Right hindlimb (tissue), 1 donor: ENCODE measurements around the gene PLEKHB1.
"Not testable (repeated sequence)": the region's sequence is repeated elsewhere in the genome, so short reads cannot be mapped to it uniquely, and the experiment has no call there.

Experiments used
- DNase-seq: peaks from one replicate; pipeline ENCODE4 v3.0.0-alpha.2; 2018

The PLEKHB1 gene

DNA sequence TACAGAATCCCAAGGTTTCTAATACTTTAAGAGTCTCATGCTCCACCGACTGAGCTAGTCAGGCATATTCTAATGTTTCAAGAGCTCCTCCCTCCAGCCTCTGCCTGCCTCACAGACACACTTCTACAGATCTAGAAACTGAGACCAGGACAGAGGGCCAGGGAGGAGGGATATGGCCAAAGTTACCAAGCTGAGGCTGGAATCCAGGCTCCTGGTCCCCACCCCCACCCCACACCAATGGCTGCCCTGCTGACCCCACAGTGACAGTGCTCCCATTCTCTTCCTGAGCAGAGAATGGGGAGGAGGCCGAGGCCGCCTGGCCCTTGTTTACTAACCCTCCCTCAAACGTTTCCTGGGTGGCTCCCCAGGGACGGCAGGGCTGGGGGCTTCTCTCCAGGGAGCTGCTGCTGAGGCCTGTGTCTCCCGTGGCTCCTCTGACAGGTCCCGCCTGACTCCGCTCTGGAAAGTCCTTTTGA, 2.2 kb downstream of the PLEKHB1 start:
- DNase-seq: no peak

DNA sequence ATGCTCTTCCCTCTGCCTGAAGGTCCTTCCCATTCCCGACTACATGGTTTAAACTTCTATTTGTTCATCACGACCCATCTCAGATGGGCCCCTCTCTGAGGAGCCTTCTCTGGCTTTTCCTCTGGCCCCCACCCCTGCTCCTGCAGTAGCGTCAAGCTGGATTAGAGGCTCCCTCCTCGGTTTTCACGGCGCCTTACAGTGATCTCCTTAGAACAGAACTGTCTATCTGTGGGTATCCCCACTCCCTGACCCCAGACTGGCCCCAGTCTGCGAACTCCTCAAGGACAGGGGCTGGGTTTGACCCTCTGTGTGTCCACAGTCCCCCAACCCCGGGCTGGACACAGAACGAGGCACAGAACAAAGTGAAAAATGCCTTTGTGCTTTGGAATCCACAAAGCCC, 2.8 kb downstream of the PLEKHB1 start:
- DNase-seq: no peak

DNA sequence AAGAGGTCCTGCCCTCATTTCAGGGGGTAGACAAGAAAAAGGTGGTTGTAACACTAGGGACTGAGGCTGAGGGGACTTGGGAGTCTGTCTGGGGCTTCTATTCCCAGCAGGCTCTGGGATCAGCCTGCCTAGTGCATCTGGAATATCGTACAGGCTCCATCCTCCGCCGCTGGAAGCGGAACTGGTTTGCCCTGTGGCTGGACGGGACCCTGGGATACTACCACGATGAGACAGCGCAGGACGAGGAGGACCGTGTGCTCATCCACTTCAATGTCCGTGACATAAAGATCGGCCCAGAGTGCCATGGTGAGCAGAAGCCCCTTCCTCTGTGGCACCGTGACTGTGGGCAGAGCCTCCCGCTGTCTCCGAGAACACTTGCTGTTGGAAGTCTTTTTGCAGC, 4.0 kb downstream of the PLEKHB1 start:
- DNase-seq: no peak

DNA sequence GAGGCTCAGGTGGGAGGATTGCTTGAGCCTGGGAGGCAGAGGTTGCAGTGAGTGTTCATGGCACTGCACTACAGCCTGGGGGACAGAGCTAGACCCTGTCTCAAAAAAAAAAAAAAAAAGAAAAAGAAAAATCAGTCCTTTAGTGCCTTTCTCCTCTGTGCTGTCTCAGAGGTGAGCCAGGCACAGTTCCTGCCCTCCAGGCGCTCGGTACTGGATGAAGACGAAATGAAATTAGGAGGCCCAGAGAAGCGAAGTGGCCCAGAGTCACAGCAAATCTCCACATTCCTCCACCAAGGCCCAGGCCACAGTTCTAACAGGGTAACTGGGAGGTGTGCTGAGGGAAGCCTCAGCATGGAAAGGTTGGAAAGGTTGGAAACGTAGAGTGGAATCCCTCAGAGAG, 4.9 kb downstream of the PLEKHB1 start:
- DNase-seq: no peak

DNA sequence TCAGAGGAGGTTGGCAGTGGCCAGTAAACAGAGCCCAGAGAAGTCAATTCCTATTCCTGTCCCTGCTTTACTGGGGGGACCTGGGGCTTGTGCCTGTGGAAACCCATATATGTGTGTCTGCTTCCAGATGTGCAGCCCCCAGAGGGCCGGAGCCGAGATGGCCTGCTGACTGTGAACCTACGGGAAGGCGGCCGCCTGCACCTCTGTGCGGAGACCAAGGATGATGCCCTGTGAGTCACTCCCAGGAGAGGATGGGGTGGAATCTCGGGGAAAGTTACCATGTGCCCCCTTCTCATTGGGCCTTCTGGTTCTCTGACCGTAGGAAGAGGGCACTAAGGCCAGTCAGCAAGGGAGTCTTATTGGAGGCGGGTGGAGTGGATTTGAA, 5.3 kb downstream of the PLEKHB1 start:
- DNase-seq: no peak

DNA sequence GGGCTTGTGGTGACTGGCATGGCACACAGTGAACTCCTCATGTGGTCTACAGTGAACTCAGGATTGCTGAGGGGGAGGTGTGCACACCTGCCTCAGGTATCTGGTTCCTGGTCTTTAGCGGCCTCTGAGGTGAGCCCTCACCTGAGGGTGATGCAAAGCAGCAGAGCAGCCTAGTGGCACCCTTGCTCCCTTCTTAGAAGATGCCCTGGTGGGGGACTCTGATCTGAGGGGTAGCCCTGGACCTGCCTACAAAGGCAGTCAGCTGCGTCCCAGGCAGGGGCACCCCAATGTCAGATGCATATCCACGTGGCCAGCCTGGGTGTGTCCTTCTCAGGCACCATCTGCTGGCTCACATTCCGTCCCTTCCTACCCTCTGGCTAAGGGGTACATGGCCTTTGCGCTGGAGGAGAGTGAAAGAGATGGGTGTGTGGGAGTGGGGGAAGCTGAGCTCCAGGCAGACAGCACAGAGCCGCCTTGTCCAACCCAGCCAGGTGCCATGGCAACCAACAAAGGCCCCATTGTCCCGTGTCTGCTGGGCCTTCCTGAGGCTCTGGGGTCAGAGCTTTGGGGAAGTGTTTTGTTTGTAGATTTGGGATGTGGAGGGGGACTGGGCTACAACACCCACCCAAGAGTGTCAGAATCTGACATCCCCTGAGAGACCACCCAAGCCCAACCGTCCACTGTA, 5.8 kb downstream of the PLEKHB1 start:
- DNase-seq: peak; percentile 63

DNA sequence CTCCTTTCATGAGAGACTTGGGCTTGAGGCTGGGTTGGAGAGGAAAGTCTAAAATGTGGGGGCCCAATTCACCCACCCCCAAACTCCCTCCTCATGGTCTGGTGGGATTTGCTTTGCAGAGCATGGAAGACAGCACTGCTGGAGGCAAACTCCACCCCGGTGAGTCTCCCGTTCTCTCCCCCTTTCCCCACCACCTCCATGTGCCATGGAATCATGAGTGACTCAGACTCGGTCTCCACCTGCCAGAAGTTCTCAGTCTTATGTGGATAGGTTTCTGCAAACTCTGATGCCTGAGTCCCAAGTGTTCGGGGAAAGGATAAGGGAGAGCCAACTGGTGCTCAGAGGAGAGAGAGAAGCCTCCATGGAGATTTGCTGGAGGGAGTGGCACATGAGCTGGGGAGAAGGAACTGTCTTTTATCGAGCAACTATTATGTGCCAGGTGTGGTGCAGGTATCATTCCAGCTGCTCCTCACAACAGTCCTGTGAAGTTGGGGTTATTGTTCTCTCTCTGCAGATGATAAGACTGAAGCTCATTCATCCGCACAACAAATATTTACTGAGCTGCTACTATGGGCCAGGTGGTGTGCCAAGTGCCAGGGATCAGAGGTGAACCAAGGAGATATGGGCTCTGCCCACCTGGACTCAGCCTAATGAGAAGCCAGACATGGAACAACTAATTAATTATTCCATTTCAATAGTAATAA, 6.6 kb downstream of the PLEKHB1 start:
- DNase-seq: no peak

DNA sequence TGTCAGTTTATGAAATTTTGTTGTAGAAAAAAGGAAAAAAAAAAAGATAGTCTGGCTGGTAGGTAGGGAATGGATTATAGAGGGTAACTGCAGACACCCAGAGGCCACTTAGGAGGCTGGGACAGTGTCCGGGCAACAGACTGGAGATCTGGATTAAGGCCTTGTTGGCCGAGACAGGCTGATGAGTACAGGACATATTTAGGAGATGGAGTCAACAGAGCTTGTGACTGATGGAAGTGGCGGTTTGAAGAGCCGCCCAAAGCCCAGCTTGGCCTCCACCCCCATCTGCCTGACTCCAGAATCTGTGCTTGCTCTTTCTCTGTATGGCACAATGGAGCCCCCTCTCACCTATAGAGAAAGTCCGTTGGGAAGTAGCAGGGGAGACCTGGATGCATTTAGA, 7.6 kb downstream of the PLEKHB1 start:
- no peak for DNase-seq

DNA sequence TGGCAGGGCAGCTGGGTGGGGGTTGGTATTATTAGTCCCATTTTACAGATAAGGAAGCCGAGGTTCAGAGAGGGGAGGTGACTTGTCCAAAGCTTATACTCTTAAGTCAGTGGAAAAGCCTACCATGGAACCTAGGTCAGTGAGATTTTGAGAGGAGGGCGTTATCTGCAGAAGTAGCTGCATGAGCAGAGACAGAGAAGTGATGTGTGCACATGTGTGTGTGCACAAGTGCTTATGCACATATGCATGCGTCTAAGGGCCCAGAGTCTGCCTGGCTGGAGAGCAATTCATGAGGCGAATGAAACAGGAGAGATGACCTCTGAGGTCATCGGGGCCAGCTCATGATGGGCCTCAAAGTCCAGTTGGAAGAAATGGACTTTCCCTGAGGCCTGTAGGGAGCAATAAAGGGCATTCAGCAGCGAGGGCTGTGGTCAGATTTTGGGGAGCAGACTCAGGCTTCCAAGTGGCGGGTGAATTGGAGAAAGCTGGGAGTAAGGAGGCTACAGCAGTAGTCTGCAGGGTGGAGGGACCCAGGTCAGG, 8.2 kb downstream of the PLEKHB1 start:
- no peak for DNase-seq

DNA sequence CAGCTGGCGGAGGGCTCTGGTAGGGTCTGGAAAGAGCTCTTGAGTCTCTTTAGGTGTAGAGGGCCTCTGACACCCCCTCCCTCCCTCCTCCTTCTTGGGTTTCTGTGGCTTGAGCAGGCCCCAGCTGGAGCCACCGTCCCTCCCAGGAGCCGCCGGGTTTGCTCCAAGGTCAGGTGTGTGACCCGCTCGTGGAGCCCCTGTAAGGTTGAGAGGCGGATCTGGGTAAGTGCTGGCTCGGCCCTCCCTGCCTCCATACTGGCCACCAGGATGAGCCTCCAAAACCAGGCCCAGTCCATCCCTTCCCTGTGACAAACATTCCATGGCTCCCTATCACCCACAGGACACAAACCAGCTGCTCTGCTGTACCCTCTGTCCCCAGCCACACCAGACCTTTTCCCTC, 9.3 kb downstream of the PLEKHB1 start:
- no peak for DNase-seq

DNA sequence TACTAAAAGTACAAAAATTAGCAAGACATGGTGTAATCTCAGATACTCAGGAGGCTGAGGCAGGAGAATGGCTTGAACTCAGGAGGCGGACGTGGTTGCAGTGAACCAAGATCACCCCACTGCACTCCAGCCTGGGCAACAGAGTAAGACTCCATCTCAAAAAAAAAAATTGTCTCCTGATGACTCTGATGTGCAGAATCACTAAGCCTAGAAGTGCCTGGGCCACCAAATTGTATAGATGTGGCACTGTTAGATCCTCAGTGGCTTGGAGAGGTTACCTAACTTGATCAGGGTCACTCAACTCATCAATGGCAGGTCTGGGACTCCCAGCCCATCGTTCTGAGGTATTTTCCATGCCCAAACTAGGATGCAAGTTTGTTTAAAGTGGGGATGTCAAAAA, 10.6 kb downstream of the PLEKHB1 start:
- DNase-seq: no peak

DNA sequence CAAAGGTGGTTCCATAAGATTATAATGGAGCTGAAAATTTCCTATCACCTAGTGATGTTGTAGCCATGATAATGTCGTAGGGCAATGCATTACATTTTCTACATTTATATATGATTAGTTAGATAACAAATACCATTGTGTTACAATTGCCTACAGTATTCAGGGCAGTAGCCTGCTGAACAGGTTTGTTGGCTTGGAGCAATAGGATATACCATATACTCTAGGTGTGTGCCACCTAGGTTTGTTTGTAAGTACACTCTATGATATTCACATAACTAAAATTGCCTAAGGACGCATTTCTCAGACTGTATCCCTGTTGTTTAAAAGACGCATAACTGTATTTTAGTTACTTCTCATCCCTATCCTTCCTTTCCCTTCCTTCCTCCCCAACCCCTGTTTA, 13.6 kb downstream of the PLEKHB1 start:
- no peak for DNase-seq

DNA sequence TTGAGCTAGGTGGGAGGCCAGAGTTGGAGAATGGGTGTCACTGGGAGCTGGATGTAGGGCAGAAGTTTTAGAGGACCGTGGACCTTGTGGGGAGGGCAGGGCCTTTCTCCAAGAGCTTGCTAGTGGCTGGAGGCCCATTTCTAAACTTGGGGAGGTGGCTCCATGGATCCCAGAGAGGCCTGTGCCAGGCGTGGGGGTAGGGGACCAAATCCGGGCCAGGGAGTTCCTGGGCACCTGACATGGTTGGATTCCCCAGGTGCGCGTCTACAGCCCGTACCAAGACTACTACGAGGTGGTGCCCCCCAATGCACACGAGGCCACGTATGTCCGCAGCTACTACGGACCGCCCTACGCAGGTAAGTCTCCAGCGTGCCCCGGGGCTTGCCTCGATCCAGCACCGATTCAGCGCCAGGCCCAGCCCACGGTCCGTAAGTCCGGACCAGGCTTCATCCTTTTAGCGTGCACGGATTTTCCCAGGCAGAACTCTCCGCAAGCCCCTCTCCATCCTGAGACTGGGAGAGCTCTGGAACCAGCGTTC, 14.2 kb downstream of the PLEKHB1 start:
- DNase-seq: no peak

DNA sequence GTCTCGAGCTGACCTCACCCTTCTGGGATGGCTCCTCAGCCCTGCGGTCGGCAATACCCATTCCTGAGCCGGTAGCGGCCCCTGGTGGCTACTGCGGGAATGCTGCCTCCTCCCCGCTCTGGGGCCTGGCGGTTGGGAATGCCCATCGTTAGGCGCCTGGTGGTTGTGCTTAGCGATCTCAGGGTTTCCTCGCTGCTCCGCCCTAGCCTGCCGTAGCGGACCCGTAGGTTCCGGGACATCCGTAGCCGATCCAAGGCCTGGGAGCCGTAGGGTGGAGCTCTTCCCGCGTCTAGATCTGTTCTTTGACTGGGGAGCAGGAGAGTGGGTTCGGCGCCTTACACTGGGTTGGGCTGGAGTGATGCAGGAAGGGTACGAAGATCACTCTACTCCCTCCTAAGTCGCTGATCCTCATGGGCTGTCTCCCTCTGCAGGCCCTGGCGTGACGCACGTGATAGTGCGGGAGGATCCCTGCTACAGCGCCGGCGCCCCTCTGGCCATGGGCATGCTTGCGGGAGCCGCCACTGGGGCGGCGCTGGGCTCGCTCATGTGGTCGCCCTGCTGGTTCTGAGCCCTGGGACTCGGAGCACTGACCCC, 14.8 kb downstream of the PLEKHB1 start:
- DNase-seq: peak; percentile 93

DNA sequence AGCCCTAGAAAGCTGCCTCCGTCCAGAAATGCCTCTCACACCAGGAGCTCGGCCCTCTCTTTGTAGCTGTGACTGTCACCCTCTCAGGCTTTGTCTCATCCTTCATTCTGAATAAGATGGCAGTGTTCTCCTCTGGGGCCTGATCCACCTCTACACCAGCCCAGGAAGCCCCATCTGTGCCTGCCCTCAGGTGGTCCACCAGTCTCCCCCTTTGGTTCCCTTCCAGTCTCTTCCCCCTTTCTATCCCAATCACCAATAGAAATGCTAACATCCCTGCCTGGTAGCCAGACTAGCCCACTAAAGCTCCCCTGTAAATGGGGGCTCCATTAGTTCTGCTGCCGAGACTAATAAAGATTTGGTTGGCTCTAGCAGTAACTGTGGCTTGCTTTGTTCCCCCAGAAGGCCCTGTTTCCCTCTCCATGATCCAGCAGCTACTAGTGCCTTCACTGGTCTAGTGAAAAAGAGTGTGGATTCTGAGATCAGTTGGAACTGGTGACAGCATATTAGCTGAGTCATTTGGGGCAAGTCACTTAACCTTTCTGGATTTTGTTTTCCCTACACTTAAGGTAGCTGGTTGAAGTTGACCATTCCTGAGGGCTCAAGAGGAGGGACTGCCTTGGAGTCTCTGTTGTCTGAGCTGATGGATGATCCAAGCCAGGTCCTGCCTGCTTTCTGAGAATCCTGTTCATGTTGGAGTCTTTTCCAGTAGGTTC, 16.2 kb downstream of the PLEKHB1 start:
- DNase-seq: no peak

DNA sequence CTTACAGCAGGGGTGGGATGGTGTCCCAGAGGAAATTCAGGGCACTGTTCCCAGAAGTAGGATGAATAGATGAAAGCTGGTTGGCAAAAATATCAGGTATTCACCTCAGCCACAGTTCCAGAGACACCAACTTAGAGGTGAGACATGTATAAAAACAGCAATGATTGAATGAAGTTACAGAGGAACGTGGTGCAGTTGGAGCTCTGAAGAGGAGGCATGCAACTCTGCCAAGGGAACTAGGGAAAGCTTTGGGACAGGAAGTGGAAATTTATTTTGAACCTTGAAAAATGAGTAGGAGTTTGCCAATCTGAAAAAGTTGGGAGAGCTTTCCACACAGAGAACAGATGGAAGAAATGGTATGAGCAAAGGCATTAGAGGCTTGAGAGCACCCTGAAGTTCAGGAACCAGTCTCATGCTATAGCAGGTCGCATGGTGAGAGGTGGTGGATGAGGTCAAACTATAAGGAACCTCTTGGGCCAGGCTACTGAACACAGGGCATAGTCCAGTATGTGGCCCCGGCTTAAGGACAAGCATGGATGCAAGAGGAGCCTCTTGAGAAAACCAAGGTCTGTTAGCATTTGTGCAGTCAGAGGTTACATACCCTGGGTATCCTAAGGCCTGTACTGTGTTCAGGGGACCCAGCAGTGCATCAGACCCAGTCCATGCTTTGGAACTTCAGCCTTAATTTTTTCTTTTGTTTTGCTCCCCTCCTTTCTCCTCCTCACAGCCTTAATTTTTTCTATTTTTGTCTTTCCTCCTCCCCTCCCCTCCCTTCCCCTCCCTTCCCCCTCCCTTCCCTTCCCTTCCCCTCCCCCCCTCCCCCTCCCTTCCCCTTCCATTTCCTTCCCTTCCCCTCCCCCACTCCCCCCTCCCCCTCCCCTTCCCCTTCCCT, 17.5 kb downstream of the PLEKHB1 start:
- DNase-seq: no peak

DNA sequence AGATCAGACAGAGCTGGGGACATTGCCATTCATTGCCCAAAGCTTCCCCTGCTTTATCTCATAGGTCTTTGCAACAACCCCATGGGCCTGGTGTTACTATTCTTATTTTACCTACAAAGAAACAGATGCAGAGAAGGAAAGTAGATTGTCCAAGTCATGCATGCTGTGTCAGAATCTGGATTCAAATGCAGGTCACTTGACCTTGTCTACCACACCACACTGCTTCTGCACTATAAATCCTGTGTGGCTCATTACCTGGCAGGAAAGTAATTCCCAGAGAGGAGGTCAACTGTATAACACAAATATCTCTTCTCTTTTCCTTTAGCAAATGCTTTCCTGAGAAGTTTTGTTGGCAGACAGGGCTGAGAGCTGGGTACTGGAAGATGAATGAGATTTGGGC, 18.5 kb downstream of the PLEKHB1 start:
- no peak for DNase-seq

DNA sequence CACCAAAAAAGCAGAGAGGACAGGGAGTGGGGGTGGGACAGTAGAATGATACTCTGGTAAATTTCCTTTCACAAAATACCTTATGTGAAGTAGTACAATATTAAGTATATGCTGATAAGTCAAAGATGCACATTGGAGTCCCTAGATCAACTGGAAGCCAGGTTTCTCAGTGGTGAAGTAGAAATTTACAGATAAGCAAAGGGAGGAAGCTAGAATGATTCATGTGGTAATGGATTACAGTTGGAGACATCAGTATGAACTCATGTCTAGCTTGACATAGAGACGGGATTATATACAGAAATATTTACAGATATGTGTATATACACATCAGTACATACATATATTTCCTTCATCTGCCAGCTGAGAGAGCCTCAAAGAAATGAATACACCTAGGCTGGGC, 21.5 kb downstream of the PLEKHB1 start:
- no peak for DNase-seq

DNA sequence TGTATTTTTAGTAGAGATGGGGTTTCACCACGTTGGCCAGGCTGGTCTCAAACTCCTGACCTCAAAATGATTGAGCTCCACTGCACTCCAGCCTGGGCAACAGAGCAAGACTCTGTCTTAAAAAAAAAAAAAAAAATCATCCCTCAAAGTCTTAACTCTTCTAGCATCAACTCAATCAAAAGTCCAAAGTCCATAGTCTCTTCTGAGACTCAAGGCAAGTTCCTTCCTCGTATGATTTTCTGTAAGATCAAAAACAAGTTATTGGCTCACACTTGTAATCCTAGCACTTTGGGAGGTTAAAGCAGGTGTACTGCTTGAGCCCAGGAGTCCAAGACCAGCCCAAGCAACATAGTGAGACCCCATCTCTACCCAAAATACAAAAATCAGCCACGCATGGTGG, 24.4 kb downstream of the PLEKHB1 start:
- DNase-seq: no peak

DNA sequence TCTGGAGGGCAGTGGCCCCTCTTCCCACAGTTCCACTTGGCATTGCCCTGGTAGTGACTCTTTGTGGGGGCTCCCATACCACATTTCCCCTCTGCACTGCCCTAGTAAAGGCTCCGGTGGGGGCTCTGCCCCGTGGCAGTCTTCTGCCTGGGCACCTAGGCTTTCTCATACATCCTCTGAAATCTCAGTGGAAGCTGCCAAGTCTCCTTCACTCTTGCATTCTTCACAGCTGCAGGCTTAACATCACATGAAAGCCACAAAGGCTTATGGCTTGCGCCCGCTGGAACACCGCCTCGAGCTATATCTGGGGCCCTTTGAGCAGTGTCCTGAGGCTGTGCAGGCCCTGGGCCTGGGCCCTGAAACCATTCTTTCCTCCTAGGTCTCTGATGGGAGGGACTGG, 25.3 kb downstream of the PLEKHB1 start:
- no peak for DNase-seq

DNA sequence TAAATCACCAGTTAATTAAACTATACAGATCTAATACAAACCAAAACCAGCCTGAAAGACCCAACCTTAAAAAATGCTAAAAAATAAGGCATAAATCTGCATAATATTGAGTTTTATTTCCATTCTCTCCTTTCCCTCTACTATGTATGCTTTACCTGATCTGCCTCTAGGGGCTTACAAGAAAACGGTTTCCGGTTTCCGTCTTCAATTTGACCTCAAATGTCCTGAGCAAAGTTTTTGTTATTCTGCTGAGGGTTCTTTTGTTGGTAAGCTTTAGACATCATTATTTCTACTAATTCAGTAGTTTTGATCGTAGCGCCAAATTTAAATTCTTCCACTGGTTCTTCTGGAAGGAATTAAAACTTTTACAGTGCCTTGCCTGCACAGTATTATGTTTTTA, 30.2 kb downstream of the PLEKHB1 start:
- not testable (repeated sequence) for DNase-seq

DNA sequence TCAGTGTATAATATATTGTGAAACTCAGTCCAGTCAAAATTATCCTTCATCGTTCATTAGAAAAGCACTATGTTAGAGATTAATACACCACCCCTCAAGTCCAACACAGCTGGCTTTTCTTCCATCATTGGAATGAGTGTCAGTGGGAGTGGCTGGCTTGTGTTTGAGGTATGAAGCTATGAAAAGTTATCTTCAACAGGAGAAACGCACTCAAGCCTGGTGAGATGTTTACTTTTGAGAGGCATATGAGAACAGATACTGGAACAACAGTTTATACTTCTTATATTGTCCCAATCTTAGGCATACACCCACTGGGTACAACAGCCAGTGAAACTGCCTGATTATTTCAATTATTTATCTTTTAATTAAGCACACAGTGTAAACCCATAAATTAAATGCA, 34.3 kb downstream of the PLEKHB1 start:
- DNase-seq: no peak
